GM12875 (cell line): ENCODE results near the gene SIK3.

Source experiments
- H3K4me3 ChIP-seq: one replicate; pipeline ENCODE4 v1.5.1; 2011; ENCODE audit warnings: low read depth, low read length, control low read depth
- TF ChIP-seq, protein P1 (sequence below): IDR thresholded peaks from 2 replicates; pipeline ENCODE4 v1.5.1; 2011; ENCODE audit warnings: low read depth, mild to moderate bottlenecking, control low read depth, inconsistent platforms, low read length, moderate library complexity, borderline replicate concordance; ENCODE audit not compliant: insufficient read depth

The SIK3 gene

GRCh38 chr11:117081908-117082307 lies 16.3 kb downstream of the SIK3 start:
- TF ChIP-seq, protein P1, sequence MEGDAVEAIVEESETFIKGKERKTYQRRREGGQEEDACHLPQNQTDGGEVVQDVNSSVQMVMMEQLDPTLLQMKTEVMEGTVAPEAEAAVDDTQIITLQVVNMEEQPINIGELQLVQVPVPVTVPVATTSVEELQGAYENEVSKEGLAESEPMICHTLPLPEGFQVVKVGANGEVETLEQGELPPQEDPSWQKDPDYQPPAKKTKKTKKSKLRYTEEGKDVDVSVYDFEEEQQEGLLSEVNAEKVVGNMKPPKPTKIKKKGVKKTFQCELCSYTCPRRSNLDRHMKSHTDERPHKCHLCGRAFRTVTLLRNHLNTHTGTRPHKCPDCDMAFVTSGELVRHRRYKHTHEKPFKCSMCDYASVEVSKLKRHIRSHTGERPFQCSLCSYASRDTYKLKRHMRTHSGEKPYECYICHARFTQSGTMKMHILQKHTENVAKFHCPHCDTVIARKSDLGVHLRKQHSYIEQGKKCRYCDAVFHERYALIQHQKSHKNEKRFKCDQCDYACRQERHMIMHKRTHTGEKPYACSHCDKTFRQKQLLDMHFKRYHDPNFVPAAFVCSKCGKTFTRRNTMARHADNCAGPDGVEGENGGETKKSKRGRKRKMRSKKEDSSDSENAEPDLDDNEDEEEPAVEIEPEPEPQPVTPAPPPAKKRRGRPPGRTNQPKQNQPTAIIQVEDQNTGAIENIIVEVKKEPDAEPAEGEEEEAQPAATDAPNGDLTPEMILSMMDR, result no peak
- H3K4me3 ChIP-seq, result no peak overlapping the region

- TF ChIP-seq, protein P1, result no peak
- no peak overlapping the region for H3K4me3 ChIP-seq
Measured at GRCh38 chr11:117080370-117080769, 17.9 kb downstream of the SIK3 start.

DNA sequence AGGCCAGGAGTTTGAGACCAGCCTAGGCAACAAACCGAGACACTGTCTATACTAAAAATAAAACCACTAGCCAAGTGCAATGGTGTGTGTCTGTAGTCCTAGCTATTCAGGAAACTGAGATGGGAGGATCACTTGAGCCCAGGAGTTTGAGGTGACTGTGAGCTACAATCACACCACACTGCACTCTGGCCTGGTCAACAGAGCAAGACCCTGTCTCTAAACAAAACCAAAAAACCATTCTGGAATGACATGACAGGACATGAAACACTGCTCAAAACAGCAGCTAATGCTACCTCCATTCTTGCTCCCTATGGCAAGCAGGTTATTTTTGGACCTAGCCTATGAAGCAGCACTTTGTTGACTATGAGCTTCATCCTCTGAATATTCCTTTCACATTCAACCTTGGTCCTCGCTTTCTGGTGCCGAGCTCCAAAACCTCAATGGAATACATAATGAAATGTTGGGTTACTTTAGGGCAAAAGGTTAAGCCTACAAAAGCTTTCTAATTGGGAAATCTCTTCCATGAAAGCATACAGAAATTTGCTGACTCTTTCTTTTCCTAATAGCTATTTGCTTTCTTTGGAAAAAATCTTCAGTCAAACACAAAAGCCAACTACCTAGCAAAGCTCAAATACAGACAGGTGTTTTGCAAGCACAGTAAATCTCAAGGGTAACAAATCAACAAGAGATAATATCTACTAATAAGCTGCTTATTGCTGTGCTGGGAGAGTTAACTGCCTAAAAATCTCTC lies 21.1 kb downstream of the SIK3 start:
- no peak overlapping the region for H3K4me3 ChIP-seq
- TF ChIP-seq, protein P1, result no peak

DNA sequence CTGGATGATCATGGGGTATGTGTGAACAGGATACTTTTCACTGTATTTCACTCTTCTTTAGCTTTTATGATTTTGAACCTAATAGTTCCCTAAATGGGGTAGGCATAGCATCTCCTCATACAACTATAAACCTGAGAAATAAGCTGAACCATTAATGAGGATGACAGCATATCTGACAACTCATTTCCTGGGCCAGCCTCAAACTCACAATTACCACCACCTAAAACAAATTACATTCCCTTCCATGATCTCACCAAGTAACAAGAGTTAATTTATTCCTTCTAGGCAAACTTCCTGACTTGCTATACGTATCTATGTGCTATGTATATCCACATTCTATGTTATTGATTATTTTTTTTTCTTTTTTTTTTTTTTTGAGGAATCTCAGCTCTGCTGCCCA lies 23.0 kb downstream of the SIK3 start:
- TF ChIP-seq, protein P1, result no peak
- no peak overlapping the region for H3K4me3 ChIP-seq

DNA sequence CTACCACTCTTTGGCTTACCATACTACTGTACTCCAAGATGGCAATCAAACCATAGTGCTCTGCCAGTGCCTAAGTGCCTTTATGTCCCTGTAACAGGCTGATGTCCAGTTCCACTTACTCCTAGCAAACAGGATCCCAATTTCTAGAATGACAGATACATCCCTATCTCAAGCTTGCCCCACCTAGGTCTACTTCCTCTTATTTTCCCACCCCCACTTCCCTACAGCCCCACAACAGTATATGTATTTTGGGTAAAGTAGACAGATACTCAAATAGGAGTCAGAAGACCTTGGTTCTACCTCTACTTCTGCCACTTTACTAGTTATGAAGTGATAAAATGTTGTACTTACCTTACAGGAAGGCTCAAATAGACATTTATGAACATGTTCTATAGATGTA lies 24.1 kb downstream of the SIK3 start:
- no peak overlapping the region for H3K4me3 ChIP-seq
- TF ChIP-seq, protein P1, result no peak

DNA sequence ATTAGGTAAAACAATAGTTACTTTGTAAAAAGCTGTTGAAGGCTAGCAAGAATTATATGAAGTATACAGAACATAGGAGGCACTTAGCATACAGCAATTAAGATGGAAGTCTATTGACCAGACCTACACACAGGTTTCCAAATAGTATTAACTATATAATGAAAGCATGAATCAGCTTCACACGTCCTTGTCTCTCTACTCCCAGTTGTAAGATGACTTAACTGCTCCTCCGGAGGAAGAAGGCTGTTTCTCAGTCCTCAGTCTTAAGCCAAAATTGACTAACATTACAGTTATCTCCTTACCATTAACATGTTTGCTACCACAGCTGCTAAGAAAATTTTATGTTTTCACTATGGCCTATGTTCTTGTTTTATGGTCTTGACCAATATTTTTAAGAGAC lies 24.7 kb downstream of the SIK3 start:
- TF ChIP-seq, protein P1, result no peak
- H3K4me3 ChIP-seq, result no peak overlapping the region
